Fibroblast of skin of left quadriceps (primary cell): Measurements from ENCODE around the gene METTL26.

Experiments
- DNase-seq, 2 experiments: peaks; one replicate each; pipeline ENCODE4 v3.0.0-alpha.2; 2013; ENCODE audit warnings: low read depth in 2 of 2

The METTL26 gene

GRCh38 chr16:638034-638543 lies 2.0 kb upstream of the METTL26 start:
- no peak for DNase-seq

- peak; percentile 77 to 79 for DNase-seq
These were observed 1.2 kb upstream of the METTL26 start for GRCh38 chr16:637081-638018.

- no peak for DNase-seq
These were observed 416 bp downstream of the METTL26 start for GRCh38 chr16:635573-636205.

- no peak for DNase-seq
These were observed 1.1 kb downstream of the METTL26 start for GRCh38 chr16:634996-635395.

GRCh38 chr16:634051-634670 lies 1.9 kb downstream of the METTL26 start:
- no peak for DNase-seq

- DNase-seq, result no peak
These were observed 2.6 kb downstream of the METTL26 start for GRCh38 chr16:633336-634050.

- DNase-seq, result no peak
These were observed 3.4 kb downstream of the METTL26 start for GRCh38 chr16:632486-633335.

- no peak for DNase-seq
These were observed 4.2 kb downstream of the METTL26 start for GRCh38 chr16:631808-632358.

GRCh38 chr16:630815-631405 lies 5.2 kb downstream of the METTL26 start, which contains the start of gene WFIKKN1:
WFIKKN1 (plus strand) TSS chr16:630985; CDS start chr16:631254, 269 bp downstream.
- no peak for DNase-seq

- no peak for DNase-seq
These were observed 5.8 kb downstream of the METTL26 start for GRCh38 chr16:630249-630814.

GRCh38 chr16:629833-630248 lies 6.3 kb downstream of the METTL26 start:
- no peak for DNase-seq

GRCh38 chr16:629185-629832 lies 6.8 kb downstream of the METTL26 start:
- no peak for DNase-seq

GRCh38 chr16:628321-629061 lies 7.6 kb downstream of the METTL26 start:
- DNase-seq, result no peak

GRCh38 chr16:627454-628239 lies 8.5 kb downstream of the METTL26 start:
- no peak for DNase-seq

GRCh38 chr16:626787-627453 lies 9.2 kb downstream of the METTL26 start:
- DNase-seq, result peak; percentile 75 to 77

- no peak for DNase-seq
These were observed 9.9 kb downstream of the METTL26 start for GRCh38 chr16:625977-626765.
